Measurements from ENCODE around the gene PIGA.

The PIGA gene

GRCh38 chrX:15322072-15322471 lies 13.3 kb downstream of the PIGA start:
- no peak for DNase-seq (ENCODE audit: low read depth)
- TF ChIP-seq CTCF (conservative IDR thresholded peaks at IDR 0.05; ENCODE audit: low read length): no peak
- H3K4me3 ChIP-seq (ENCODE audit: low read length): no peak overlapping the region

GRCh38 chrX:15321447-15321846 lies 13.9 kb downstream of the PIGA start:
- no peak overlapping the region for H3K4me3 ChIP-seq (ENCODE audit: low read length)
- TF ChIP-seq CTCF (conservative IDR thresholded peaks at IDR 0.05; ENCODE audit: low read length): no peak
- DNase-seq (ENCODE audit: low read depth): no peak

GRCh38 chrX:15320297-15320696 lies 15.0 kb downstream of the PIGA start:
- no peak for DNase-seq (ENCODE audit: low read depth)
- H3K4me3 ChIP-seq (ENCODE audit: low read length): no peak overlapping the region
- no peak for TF ChIP-seq CTCF (conservative IDR thresholded peaks at IDR 0.05; ENCODE audit: low read length)

GRCh38 chrX:15319075-15319474 lies 16.2 kb downstream of the PIGA start:
- TF ChIP-seq CTCF (conservative IDR thresholded peaks at IDR 0.05; ENCODE audit: low read length): no peak
- no peak overlapping the region for H3K4me3 ChIP-seq (ENCODE audit: low read length)
- DNase-seq (ENCODE audit: low read depth): no peak

- no peak for TF ChIP-seq CTCF (conservative IDR thresholded peaks at IDR 0.05; ENCODE audit: low read length)
- H3K4me3 ChIP-seq (ENCODE audit: low read length): no peak within 1 kb of the TSS
- DNase-seq (ENCODE audit: low read depth): no peak
These were observed 19.8 kb downstream of the PIGA start, which contains the start of gene ASB11 for GRCh38 chrX:15315509-15315908. Gene ASB11 (minus strand): TSS chrX:15315640. CDS start chrX:15315605, 35 bp downstream.

GRCh38 chrX:15314472-15314871 lies 20.9 kb downstream of the PIGA start:
- TF ChIP-seq CTCF (conservative IDR thresholded peaks at IDR 0.05; ENCODE audit: low read length): no peak
- H3K4me3 ChIP-seq (ENCODE audit: low read length): no peak overlapping the region
- DNase-seq (ENCODE audit: low read depth): no peak

GRCh38 chrX:15311119-15311518 lies 24.2 kb downstream of the PIGA start:
- DNase-seq (ENCODE audit: low read depth): no peak
- no peak for TF ChIP-seq CTCF (conservative IDR thresholded peaks at IDR 0.05; ENCODE audit: low read length)
- no peak overlapping the region for H3K4me3 ChIP-seq (ENCODE audit: low read length)

All from AG10803 (cell line).